HEK293 (cell line): ENCODE measurements around the gene BLM.
A peak's percentile ranks its signal among the peaks of the same experiment; 100 is the strongest.
"Not testable (repeated sequence)": the region's sequence is repeated elsewhere in the genome, so short reads cannot be mapped to it uniquely, and the experiment has no call there.

Source experiments
- CTCF ChIA-PET: fragments of 350-600 bp; formaldehyde crosslinking; extraction: SDS; loops from one replicate; lab custom pipeline; 2021; ENCODE audit warnings: antibody characterized with exemption; lab: Yijun Ruan, JAX
- POLR2A ChIA-PET: fragments of 300-600 bp; formaldehyde crosslinking; extraction: SDS; loops from one replicate; lab custom pipeline; 2020; ENCODE audit warnings: antibody characterized with exemption, inconsistent platforms; lab: Yijun Ruan, JAX
- H3K27ac ChIP-seq: fragments of 200-500 bp; sonication (Bioruptor generic); 2 replicates; pipeline ENCODE4 v1.5.1; 2014; ENCODE audit warnings: low read depth, low read length, control low read depth, inconsistent platforms; ENCODE audit errors: extremely low read depth
- H3K36me3 ChIP-seq, 2 experiments: fragments of 200-500 bp in 1 of 2; sonication (Bioruptor generic) in 1 of 2; 1 replicate in 1 of 2; 2 replicates in 1 of 2; pipeline ENCODE4 v1.5.1; 2014 to 2017; ENCODE audit warnings: inconsistent platforms in 2 of 2, low read length in 2 of 2; ENCODE audit not compliant: control insufficient read depth in 2 of 2, insufficient read depth in 1 of 2
- H3K4me1 ChIP-seq: fragments of 200-500 bp; sonication (Bioruptor generic); 2 replicates; pipeline ENCODE4 v1.5.1; 2014; ENCODE audit warnings: mild to moderate bottlenecking, low read length, inconsistent platforms; ENCODE audit not compliant: control insufficient read depth, insufficient read depth
- H3K4me3 ChIP-seq: 2 replicates; pipeline ENCODE4 v1.5.1; 2011; ENCODE audit warnings: low read depth, mild to moderate bottlenecking, control low read depth, low read length, moderate library complexity
- H3K9me3 ChIP-seq: fragments of 200-500 bp; sonication (Bioruptor generic); 2 replicates; pipeline ENCODE4 v1.5.1; 2014; ENCODE audit warnings: low read depth, low read length, inconsistent platforms; ENCODE audit not compliant: control insufficient read depth, insufficient read depth
- ZBTB8A ChIP-seq: fragments of 450-650 bp; formaldehyde crosslinking; IDR thresholded peaks from 2 replicates; pipeline ENCODE4 v1.5.1; 2016; ENCODE audit warnings: missing biosample characterization, missing genetic modification characterization
- ZNF121 ChIP-seq: fragments of 450-650 bp; formaldehyde crosslinking; IDR thresholded peaks from 2 replicates; pipeline ENCODE4 v1.5.1; 2016; ENCODE audit warnings: missing biosample characterization, missing genetic modification characterization
- ZNF529 ChIP-seq: fragments of 450-650 bp; formaldehyde crosslinking; IDR thresholded peaks from 2 replicates; pipeline ENCODE4 v1.5.1; 2017; ENCODE audit warnings: missing genetic modification characterization, missing biosample characterization; ENCODE audit not compliant: insufficient replicate concordance
- ZNF701 ChIP-seq: fragments of 450-650 bp; formaldehyde crosslinking; IDR thresholded peaks from 2 replicates; pipeline ENCODE4 v1.5.1; 2016; ENCODE audit warnings: missing biosample characterization, missing genetic modification characterization
- TF ChIP-seq, protein P1 (sequence below): fragments of 450-650 bp; formaldehyde crosslinking; IDR thresholded peaks from 2 replicates; pipeline ENCODE4 v1.5.0; 2017; ENCODE audit warnings: missing biosample characterization, missing genetic modification characterization, borderline replicate concordance
- TF ChIP-seq, protein P2 (sequence below): fragments of 450-650 bp; formaldehyde crosslinking; IDR thresholded peaks from 2 replicates; pipeline ENCODE4 v1.5.1; 2016; ENCODE audit warnings: missing biosample characterization, missing genetic modification characterization

Gene BLM

DNA sequence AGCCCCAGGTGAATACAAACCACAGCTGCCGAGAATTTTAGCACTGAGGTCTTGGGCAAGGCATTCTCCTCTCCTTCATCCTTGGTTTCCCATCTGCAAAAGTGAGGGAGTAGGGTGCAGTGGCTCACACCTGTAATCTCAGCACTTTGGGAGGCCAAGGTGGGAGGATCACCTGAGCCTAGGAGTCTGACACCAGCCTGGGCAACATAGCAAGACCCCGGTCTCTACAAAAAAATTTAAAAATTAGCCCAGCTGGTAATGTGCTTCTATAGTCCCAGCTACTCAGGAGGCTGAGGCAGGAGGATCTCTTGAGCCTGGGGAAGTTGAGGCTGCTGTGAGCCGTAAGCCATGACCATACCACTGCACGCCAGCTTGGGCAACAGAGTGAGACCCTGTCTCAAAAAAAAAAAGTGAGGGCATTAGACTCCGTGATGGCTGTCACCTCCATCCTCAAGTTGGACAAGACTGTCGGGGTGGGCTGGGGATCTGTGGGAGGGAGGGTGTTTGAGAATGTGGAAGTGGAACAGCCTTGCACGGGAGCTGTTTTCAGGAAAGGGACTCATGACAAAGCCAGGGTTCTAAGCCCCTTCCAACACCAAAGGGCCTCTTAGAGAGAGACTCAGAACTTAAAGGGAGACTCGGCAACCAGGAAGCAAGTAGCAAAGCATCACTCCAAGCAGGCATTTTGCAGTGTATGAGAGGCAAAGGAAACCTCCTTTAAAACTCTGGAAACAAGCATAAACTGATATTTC lies 105.2 kb downstream of the BLM start:
- POLR2A ChIA-PET, result no interaction called here

DNA sequence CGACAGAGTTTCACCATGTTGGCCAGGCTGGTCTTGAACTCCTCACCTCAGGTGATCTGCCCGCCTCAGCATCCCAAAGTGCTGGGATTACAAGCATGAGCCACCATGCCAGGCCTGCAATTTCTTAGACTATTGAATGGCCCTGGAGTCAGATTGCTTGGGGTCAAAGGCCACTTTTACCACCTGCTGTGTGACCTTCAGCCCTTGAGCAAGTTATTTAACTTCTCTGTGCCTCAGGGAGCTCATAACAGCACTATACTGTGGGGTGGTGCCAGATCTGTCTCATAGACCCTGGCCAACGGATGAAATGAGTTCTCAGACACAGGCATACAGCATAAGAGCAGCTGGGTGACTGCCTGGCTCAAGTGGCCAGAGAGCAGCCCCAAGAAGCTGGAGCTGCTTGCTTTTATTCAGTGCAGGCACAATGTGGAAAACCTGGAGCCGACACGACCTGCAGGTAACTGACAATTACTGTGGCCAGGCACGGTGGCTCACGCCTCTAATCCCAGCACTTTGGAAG lies 106.4 kb downstream of the BLM start:
- H3K9me3 ChIP-seq, result no peaks in the 10 kb centered on the region
- CTCF ChIA-PET, result interaction anchor here (0.8 to 1.2 kb wide), 2 partner anchors 62 to 504 kb away, joined by 3 read pairs; no protein-coding TSS in a partner anchor
- POLR2A ChIA-PET, result no interaction called here
- H3K36me3 ChIP-seq, result no peaks in the 10 kb centered on the region
- no peak overlapping the region for H3K4me3 ChIP-seq
- H3K4me1 ChIP-seq, result no peaks in the 10 kb centered on the region
- TF ChIP-seq, protein P1, sequence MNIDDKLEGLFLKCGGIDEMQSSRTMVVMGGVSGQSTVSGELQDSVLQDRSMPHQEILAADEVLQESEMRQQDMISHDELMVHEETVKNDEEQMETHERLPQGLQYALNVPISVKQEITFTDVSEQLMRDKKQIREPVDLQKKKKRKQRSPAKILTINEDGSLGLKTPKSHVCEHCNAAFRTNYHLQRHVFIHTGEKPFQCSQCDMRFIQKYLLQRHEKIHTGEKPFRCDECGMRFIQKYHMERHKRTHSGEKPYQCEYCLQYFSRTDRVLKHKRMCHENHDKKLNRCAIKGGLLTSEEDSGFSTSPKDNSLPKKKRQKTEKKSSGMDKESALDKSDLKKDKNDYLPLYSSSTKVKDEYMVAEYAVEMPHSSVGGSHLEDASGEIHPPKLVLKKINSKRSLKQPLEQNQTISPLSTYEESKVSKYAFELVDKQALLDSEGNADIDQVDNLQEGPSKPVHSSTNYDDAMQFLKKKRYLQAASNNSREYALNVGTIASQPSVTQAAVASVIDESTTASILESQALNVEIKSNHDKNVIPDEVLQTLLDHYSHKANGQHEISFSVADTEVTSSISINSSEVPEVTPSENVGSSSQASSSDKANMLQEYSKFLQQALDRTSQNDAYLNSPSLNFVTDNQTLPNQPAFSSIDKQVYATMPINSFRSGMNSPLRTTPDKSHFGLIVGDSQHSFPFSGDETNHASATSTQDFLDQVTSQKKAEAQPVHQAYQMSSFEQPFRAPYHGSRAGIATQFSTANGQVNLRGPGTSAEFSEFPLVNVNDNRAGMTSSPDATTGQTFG (tag by site-specific recombination), result no peak
- TF ChIP-seq ZNF529, result no peak
- TF ChIP-seq, all 188 proteins: peak for 0
- H3K27ac ChIP-seq, result no peak overlapping the region

More for the DNA sequence above, 105.2 kb downstream of the BLM start:
- CTCF ChIA-PET, result no interaction called here
- Histone ChIP-seq H3K36me3 (no peaks in the 10 kb centered on the region), H3K9me3 (no peaks in the 10 kb centered on the region), H3K4me1 (no peaks in the 10 kb centered on the region), H3K27ac (no peak overlapping the region)
- TF ChIP-seq ZNF121 (tag by site-specific recombination), result peak; percentile 66
- TF ChIP-seq ZNF701 (tag by site-specific recombination), result no peak
- TF ChIP-seq, protein P2, sequence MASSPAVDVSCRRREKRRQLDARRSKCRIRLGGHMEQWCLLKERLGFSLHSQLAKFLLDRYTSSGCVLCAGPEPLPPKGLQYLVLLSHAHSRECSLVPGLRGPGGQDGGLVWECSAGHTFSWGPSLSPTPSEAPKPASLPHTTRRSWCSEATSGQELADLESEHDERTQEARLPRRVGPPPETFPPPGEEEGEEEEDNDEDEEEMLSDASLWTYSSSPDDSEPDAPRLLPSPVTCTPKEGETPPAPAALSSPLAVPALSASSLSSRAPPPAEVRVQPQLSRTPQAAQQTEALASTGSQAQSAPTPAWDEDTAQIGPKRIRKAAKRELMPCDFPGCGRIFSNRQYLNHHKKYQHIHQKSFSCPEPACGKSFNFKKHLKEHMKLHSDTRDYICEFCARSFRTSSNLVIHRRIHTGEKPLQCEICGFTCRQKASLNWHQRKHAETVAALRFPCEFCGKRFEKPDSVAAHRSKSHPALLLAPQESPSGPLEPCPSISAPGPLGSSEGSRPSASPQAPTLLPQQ (tag by site-specific recombination), result no peak
- TF ChIP-seq, all 188 proteins: peak for 1
- H3K4me3 ChIP-seq, result no peak overlapping the region

DNA sequence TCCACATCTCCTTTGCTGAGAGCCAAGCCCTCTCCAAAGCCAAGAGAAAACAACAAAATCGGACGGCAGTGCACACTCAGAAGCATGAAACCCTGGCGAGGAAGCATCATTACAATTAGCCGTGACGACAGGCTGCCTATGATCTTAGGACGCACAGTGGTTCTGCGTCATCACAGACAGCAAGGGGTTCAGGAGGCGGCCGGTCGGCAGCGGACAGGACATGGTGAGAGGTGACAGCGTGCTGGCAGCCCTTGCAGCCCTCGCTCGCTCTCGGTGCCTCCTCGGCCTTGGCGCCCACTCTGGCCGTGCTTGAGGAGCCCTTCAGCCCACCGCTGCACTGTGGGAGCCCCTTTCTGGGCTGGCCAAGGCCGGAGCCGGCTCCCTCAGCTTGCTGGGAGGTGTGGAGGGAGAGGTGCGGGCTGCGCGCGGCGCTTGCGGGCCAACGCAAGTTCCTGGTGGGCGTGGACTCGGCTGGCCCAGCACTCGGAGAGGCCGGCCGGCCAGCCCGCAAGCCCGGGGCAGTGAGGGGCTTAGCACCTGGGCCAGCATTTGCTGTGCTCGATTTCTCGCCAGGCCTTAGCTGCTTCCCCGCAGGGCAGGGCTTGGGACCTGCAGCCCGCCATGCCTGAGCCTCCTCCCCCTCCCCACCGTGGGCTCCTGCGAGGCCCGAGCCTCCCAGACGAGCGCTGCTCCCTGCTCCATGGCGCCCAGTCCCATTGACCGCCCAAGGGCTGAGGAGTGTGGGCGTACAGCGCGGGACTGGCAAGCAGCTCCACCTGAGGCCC lies 108.2 kb downstream of the BLM start:
- H3K4me1 ChIP-seq, CTCF ChIA-PET, H3K4me3 ChIP-seq, H3K9me3 ChIP-seq, H3K27ac ChIP-seq, H3K36me3 ChIP-seq: not testable (repeated sequence)
- POLR2A ChIA-PET, result interaction anchor here (1.1 kb wide), 1 partner anchor 22 kb away, joined by 6 read pairs; no protein-coding TSS in a partner anchor
- 0 out of 2 replicates have a peak, but pooled peaks have one; percentile 19 for TF ChIP-seq ZBTB8A (tag by site-specific recombination)

DNA sequence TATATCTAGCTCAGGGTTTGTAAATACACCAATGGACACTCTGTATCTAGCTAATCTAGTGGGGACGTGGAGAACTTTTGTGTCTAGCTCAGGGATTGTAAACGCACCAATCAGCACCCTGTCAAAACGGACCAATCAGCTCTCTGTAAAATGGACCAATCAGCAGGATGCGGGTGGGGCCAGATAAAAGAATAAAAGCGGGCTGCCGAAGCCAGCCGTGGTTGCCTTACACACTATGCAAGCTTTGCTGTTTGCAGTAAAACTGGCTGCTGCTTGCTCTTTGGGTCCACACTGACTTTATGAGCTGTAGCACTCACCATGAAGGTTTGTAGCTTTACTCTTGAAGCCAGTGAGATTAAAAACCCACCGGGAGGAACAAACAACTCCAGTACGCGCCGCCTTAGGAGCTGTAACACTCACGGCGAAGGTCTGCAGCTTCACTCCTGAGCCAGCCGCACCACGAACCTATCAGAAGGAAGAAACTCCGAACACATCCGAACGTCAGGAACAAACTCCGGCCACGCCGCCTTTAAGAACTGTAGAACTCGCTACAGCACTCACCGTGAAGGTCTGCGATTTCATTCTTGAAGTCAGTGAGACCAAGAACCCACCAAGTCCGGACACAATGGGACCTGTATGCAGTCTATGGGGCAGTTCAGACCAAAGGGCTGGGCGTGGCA lies 109.2 kb downstream of the BLM start:
- ChIA-PET POLR2A (interaction anchor here (0.8 to 1.1 kb wide), 2 partner anchors 23 to 43 kb away, joined by 4 to 6 read pairs; no protein-coding TSS in a partner anchor), CTCF (interaction anchor here (0.6 kb wide), 1 partner anchor 1199 kb away, joined by 3 read pairs; no protein-coding TSS in a partner anchor)
- H3K27ac ChIP-seq, H3K9me3 ChIP-seq, H3K36me3 ChIP-seq, H3K4me1 ChIP-seq, H3K4me3 ChIP-seq: not testable (repeated sequence)
